MM.1S (cell line): ENCODE data around the gene RALGDS.
"Not testable (repeated sequence)": the region's sequence is repeated elsewhere in the genome, so short reads cannot be mapped to it uniquely, and the experiment has no call there.

ENCODE experiments used
- DNase-seq: peaks from one replicate; pipeline ENCODE4 v3.0.0-alpha.2; 2015
- H2AFZ ChIP-seq: fragments of 300-600 bp; sonication (generic); 2 replicates; pipeline ENCODE4 v1.6.0; 2016; ENCODE audit warnings: antibody characterized with exemption, low read length
- H3F3A ChIP-seq: fragments of 300-600 bp; sonication (generic); 2 replicates; pipeline ENCODE4 v1.6.1; 2016; ENCODE audit warnings: mild to moderate bottlenecking, antibody characterized with exemption, low read length, moderate library complexity, mixed read lengths; ENCODE audit not compliant: insufficient read depth
- H3K27ac ChIP-seq: fragments of 300-600 bp; sonication (generic); 2 replicates; pipeline ENCODE4 v1.5.1; 2016; ENCODE audit warnings: mild to moderate bottlenecking, low read length
- H3K27me3 ChIP-seq: fragments of 300-600 bp; sonication (generic); replicated peaks from 2 replicates; pipeline ENCODE4 v1.6.0; 2016; ENCODE audit warnings: low read length; ENCODE audit not compliant: insufficient read depth
- H3K36me3 ChIP-seq: fragments of 300-600 bp; sonication (generic); replicated peaks from 2 replicates; pipeline ENCODE4 v1.6.1; 2016; ENCODE audit warnings: mild to moderate bottlenecking, low read length, mixed read lengths; ENCODE audit not compliant: insufficient read depth
- H3K4me1 ChIP-seq: fragments of 300-600 bp; sonication (generic); 2 replicates; pipeline ENCODE4 v1.6.1; 2016; ENCODE audit warnings: low read length, mixed read lengths
- H3K4me2 ChIP-seq: fragments of 300-600 bp; sonication (generic); 2 replicates; pipeline ENCODE4 v1.6.0; 2016; ENCODE audit warnings: low read depth, low read length
- H3K4me3 ChIP-seq: fragments of 300-600 bp; sonication (generic); 2 replicates; pipeline ENCODE4 v1.5.1; 2016; ENCODE audit warnings: low read length, mixed read lengths
- H3K79me2 ChIP-seq: fragments of 300-600 bp; sonication (generic); 2 replicates; pipeline ENCODE4 v1.6.1; 2016; ENCODE audit warnings: mixed run types, low read length, mixed read lengths
- H3K9ac ChIP-seq: fragments of 300-600 bp; sonication (generic); 2 replicates; pipeline ENCODE4 v1.6.1; 2016; ENCODE audit warnings: low read length, mixed read lengths
- H3K9me2 ChIP-seq: fragments of 300-600 bp; sonication (generic); replicated peaks from 2 replicates; pipeline ENCODE4 v1.6.1; 2016; ENCODE audit warnings: mild to moderate bottlenecking, low read length, mixed read lengths; ENCODE audit not compliant: insufficient read depth
- H3K9me3 ChIP-seq: fragments of 300-600 bp; sonication (generic); replicated peaks from 2 replicates; pipeline ENCODE4 v1.6.1; 2016; ENCODE audit warnings: mild to moderate bottlenecking, low read length, mixed read lengths; ENCODE audit not compliant: insufficient read depth
- H4K20me1 ChIP-seq: fragments of 300-600 bp; sonication (generic); 2 replicates; pipeline ENCODE4 v1.6.1; 2016; ENCODE audit warnings: mild to moderate bottlenecking, low read length, moderate library complexity, mixed read lengths; ENCODE audit not compliant: insufficient read depth
- CTCF ChIP-seq: fragments of 300-600 bp; sonication (generic); IDR thresholded peaks from 2 replicates; pipeline ENCODE4 v1.5.1; 2016; ENCODE audit warnings: antibody characterized with exemption, low read length, mixed read lengths
- EZH2 ChIP-seq: fragments of 300-600 bp; sonication (generic); optimal IDR thresholded peaks from 2 replicates; pipeline ENCODE3; 2017; ENCODE audit warnings: low read depth, mild to moderate bottlenecking, antibody characterized with exemption, low read length, mixed read lengths
- EZH2phosphoT487 ChIP-seq: fragments of 300-600 bp; sonication (generic); IDR thresholded peaks from 2 replicates; pipeline ENCODE4 v1.6.1; 2018; ENCODE audit warnings: antibody characterized with exemption, low read length

The RALGDS gene

GRCh38 chr9:133061019-133061763 lies 59.8 kb downstream of the RALGDS start:
- peak overlapping the region; percentile 52; the same call in 1 of the 2 replicates for H3K27ac ChIP-seq
- H3K36me3 ChIP-seq, H3K4me3 ChIP-seq, DNase-seq, H3K9ac ChIP-seq, H2AFZ ChIP-seq, H3K79me2 ChIP-seq, H3F3A ChIP-seq, H3K9me2 ChIP-seq, H3K27me3 ChIP-seq, H3K9me3 ChIP-seq, H4K20me1 ChIP-seq: not testable (repeated sequence)
- H3K4me2 ChIP-seq: peak overlapping the region; percentile 21; the same call in 1 of the 2 replicates
- H3K4me1 ChIP-seq: peaks cover 21% of the 10 kb centered on the region

- Histone ChIP-seq H3K4me1 (peaks cover 21% of the 10 kb centered on the region), H4K20me1 (no peaks in the 10 kb centered on the region), H3F3A (peaks cover 3% of the 10 kb centered on the region; the same call in 1 of the 2 replicates), H3K27me3 (0 out of 2 replicates have a peak, but pooled peaks cover 4% of the 10 kb centered on the region), H3K27ac (peak overlapping the region; percentile 45; the same call in 1 of the 2 replicates), H3K79me2 (no peaks in the 10 kb centered on the region), H3K4me3 (no peak overlapping the region), H3K9me2 (no peaks in the 10 kb centered on the region), H3K9me3 (no peaks in the 10 kb centered on the region), H3K36me3 (no peaks in the 10 kb centered on the region), H2AFZ (no peak overlapping the region), H3K4me2 (peak overlapping the region; percentile 37; the same call in 1 of the 2 replicates), H3K9ac (no peak overlapping the region)
- TF ChIP-seq EZH2phosphoT487 (no peak), EZH2 (no peak), CTCF (no peak; the same call in 1 of the 2 replicates)
- peak; percentile 45 for DNase-seq
Measured at GRCh38 chr9:133060417-133060841, 60.6 kb downstream of the RALGDS start.

GRCh38 chr9:133059623-133060022 lies 61.4 kb downstream of the RALGDS start:
- TF ChIP-seq CTCF (no peak), EZH2 (no peak), EZH2phosphoT487 (no peak)
- Histone ChIP-seq H3K27me3 (no peaks in the 10 kb centered on the region), H3K9me2 (no peaks in the 10 kb centered on the region), H3K4me2 (no peak overlapping the region), H3K9ac (no peak overlapping the region), H3K9me3 (no peaks in the 10 kb centered on the region), H3K36me3 (no peaks in the 10 kb centered on the region), H3K27ac (no peak overlapping the region), H2AFZ (no peak overlapping the region), H3K79me2 (no peaks in the 10 kb centered on the region), H3K4me1 (peaks cover 21% of the 10 kb centered on the region), H3K4me3 (no peak overlapping the region), H4K20me1 (no peaks in the 10 kb centered on the region), H3F3A (peaks cover 3% of the 10 kb centered on the region; the same call in 1 of the 2 replicates)
- DNase-seq: no peak
